Measurements from ENCODE around the gene DHX30.

The DHX30 gene

GRCh38 chr3:47851888-47852603 is 49.1 kb downstream of the DHX30 start:
- no peak for DNase-seq (ENCODE audit: low read depth)

GRCh38 chr3:47852604-47853602 is 50.0 kb downstream of the DHX30 start:
- no peak for DNase-seq (ENCODE audit: low read depth)

GRCh38 chr3:47854267-47854666 is 51.3 kb downstream of the DHX30 start:
- DNase-seq (ENCODE audit: low read depth) = no peak

- DNase-seq (ENCODE audit: low read depth) = no peak
Measured at GRCh38 chr3:47854720-47855455, 52.0 kb downstream of the DHX30 start.

GRCh38 chr3:47855461-47856383 is 52.8 kb downstream of the DHX30 start:
- no peak for DNase-seq (ENCODE audit: low read depth)

DNA sequence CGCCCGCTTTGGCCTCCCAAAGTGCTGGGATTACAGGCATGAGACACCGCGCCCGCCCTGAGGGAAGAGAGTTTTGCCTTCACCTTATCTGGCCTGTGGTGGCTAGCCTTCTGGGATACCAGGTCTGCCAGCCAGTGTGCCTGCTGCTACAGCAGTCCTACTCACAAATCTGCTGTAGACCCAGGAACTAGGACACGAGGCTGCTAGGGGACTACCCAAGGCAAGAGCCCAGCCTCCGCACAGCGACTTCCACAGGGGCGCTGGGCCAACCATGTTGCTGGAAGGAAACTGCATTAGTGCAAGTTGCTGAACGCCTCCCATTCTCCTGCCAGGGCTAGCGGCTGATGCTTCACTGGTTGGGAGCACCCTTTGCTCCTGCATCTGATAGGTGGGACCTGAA is 53.7 kb downstream of the DHX30 start:
- DNase-seq (ENCODE audit: low read depth) = no peak

GRCh38 chr3:47857151-47857550 is 54.2 kb downstream of the DHX30 start:
- no peak for DNase-seq (ENCODE audit: low read depth)

GRCh38 chr3:47859956-47860605 is 57.1 kb downstream of the DHX30 start:
- no peak for DNase-seq (ENCODE audit: low read depth)

GRCh38 chr3:47863391-47864128 is 60.6 kb downstream of the DHX30 start:
- DNase-seq (ENCODE audit: low read depth) = no peak

DNA sequence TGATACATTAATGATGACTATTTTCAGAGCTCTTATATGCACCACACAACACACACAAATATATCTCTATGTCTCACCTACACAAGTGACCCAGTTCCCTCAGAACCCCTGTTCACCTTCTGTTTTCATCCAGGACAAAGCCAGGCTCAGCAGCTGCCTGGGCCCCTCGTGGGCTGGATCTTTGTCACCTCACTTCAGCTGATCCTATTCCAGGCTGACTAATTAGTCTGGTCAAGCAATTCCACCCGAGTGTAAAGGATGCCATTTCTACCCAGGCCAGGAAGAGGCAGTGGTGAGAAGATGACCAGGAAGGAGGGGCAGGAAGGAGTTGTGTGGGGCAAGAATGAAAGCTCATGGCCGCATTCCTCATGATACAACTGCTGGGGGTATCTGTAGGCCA is 62.3 kb downstream of the DHX30 start:
- no peak for DNase-seq (ENCODE audit: low read depth)

DNA sequence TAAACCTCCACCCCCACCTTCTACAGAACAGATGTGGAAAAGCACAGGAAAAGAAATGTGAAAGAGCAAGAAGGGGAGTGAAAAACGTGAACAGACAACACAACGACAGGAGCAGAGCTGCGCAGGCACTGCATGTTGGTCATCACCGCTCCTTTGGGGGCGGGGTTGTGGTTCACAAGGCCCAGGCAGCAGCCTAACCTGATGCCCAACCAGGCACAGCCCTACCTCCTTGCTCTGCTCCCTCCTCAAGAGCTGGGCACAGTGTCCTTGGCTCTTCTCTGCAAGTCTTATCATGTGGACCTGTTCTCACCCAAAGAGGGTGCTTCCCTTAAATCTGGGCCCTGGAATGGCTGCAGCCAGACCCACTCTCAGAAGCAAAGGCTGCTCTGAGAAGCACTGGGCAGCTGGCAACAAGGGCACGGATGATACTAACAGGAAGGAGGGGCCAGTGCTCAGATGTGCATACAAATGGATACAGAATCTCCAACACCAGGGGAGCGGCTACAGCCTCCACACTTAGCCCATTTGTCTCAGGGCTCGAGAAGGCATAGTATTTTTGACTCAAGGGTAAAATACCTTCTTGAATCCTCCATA is 64.6 kb downstream of the DHX30 start:
- no peak for DNase-seq (ENCODE audit: low read depth)

DNA sequence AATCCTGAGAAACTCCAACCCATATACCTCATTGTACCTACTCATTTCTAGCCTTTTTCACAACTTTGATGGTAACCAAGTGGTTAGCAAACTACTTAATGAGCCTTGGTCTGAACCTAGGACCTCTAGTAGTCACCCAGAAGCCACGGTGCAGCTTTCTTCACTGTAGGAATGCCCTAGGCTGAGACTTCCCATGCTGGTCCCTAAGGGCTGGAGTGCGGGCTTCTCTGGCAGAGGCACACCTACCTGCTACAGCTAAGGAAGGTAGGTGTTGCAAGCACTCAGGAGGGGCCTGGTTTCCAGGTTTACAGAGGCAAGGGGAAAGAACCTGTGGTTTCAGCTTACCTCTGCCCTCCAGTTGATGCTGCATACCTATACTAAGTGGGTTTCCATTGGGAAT is 65.4 kb downstream of the DHX30 start:
- DNase-seq (ENCODE audit: low read depth) = no peak

DNA sequence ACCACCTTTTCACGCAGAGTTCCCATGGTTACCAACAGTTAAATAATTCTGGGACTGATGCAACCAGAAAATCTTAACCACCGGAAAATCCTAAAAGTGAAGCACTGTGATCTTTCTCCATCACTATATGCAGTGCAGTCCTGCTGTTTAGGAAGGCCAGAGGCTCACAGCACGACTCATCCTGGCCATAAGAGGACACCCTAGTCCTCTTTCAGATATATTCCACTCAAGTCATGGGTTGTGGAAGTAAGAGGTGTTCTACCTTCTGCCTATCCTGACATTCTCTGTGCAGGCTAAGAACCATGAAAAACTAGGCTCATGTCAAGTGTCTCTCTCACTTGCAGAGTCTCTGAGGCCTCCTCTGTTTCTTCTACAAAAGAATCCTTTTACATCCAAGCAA is 67.2 kb downstream of the DHX30 start:
- no peak for DNase-seq (ENCODE audit: low read depth)

- DNase-seq (ENCODE audit: low read depth) = no peak
Measured at GRCh38 chr3:47870702-47871260, 67.8 kb downstream of the DHX30 start.

- DNase-seq (ENCODE audit: low read depth) = no peak
Measured at GRCh38 chr3:47871389-47871788, 68.5 kb downstream of the DHX30 start.

DNA sequence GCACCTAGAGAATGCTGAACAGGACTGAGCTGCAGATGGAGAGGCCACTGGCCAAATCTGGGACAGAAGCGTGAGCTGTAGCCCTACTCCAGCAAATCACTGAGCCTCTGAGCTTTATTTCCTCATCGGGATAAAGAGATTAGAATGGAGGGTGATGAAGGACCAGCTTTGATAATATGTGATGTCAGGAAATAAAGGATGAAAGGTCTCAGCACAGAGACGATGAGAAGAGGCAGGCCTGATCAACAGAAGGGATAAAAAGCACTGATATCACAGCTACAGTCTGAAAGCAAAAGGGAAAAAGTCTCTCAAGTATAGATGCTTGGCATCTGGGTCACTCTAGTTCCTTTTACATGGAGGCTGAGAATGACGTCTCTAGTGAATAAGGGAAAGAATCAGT is 70.0 kb downstream of the DHX30 start:
- no peak for DNase-seq (ENCODE audit: low read depth)

- no peak for DNase-seq (ENCODE audit: low read depth)
Measured at GRCh38 chr3:47874438-47874837, 71.5 kb downstream of the DHX30 start.

DNA sequence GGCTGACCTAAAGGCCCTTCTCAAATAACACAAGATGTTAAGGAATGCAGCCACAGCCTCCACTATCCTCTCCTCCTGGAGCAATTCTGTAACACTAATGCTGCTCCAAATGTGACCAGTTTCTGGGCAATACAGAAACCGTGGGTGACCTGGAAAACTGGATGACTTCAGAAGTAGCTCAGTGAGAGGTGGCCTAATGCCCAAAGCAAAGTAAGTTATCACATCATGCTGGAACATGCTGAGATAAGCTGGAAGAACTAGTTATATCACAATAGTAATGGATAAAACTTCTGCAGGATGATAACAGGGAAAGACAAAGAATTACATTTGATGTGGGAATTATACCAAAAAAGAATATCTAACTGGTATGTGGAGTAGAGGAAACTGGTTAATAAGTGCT is 72.0 kb downstream of the DHX30 start:
- no peak for DNase-seq (ENCODE audit: low read depth)

DNA sequence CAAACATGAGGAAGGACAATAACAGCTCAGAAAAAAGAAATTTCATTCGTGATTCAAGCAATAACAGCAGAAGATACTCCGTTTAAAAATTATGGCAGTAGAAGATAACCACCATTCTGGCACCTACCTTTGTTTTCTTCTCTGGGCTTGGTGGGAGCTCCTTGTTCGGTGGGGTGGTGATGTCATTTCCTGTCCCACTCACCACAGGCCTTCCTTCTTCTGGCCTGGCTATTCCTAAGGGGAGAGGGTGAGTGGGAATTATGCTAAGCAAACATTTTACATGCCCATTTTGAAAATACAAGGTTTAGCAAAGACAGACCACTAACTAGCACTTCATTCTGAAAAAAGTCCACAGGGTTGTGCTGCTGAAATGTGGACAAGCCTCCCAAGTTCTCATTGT is 74.4 kb downstream of the DHX30 start:
- DNase-seq (ENCODE audit: low read depth) = no peak
